Nephron progenitor cell (in vitro differentiated cells): ENCODE results near the gene ADGRG4.

Source experiments
- DNase-seq: peaks from one replicate; pipeline ENCODE4 v3.0.0; 2021
- H3K27ac Mint-ChIP-seq: 2 replicates; pipeline ENCODE4 v1.8.0; 2021; ENCODE audit warnings: mild to moderate bottlenecking, moderate library complexity, mixed read lengths
- H3K27me3 Mint-ChIP-seq: 2 replicates; pipeline ENCODE4 v1.8.0; 2021; ENCODE audit warnings: mild to moderate bottlenecking, low read depth, mixed read lengths; ENCODE audit not compliant: poor library complexity
- H3K36me3 Mint-ChIP-seq: 2 replicates; pipeline ENCODE4 v1.8.0; 2021; ENCODE audit warnings: low read depth, mixed read lengths
- H3K4me1 Mint-ChIP-seq: 2 replicates; pipeline ENCODE4 v1.8.0; 2021; ENCODE audit warnings: mixed read lengths
- H3K4me3 Mint-ChIP-seq: 2 replicates; pipeline ENCODE4 v1.8.0; 2021; ENCODE audit warnings: mild to moderate bottlenecking, moderate library complexity, mixed read lengths
- H3K9me3 Mint-ChIP-seq: 2 replicates; pipeline ENCODE4 v1.8.0; 2021; ENCODE audit warnings: mild to moderate bottlenecking, moderate library complexity, mixed read lengths
- TF ChIP-seq, protein P1 (sequence below): fragments of 200-600 bp; sonication (generic); IDR thresholded peaks from 2 replicates; pipeline ENCODE4 v1.5.0; 2021; ENCODE audit warnings: antibody characterized with exemption

The ADGRG4 gene

DNA sequence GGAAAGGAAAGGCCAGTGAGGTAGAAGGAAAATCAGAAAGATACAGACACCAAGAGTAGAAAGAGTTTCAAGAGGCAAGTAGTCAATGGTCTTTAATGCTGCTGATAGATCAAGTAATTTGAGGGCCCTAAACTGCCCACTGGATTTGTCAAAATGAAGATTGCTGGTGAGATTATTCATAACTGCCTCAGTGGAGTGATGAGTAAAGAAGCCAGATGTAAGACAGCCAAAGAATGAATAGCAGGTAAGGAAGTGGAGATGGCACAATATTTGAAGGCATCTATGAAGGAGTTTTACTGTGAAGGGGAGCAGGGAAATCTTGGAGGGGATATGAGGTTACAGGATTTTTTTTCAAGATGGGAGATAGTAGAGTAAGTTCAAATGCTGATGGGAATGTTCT is 147.2 kb downstream of the ADGRG4 start:
- Mint-ChIP-seq H3K27me3 (no peaks in the 10 kb centered on the region), H3K9me3 (no peaks in the 10 kb centered on the region), H3K4me1 (no peaks in the 10 kb centered on the region), H3K27ac (no peak overlapping the region), H3K36me3 (no peaks in the 10 kb centered on the region), H3K4me3 (no peak overlapping the region)
- TF ChIP-seq, protein P1, sequence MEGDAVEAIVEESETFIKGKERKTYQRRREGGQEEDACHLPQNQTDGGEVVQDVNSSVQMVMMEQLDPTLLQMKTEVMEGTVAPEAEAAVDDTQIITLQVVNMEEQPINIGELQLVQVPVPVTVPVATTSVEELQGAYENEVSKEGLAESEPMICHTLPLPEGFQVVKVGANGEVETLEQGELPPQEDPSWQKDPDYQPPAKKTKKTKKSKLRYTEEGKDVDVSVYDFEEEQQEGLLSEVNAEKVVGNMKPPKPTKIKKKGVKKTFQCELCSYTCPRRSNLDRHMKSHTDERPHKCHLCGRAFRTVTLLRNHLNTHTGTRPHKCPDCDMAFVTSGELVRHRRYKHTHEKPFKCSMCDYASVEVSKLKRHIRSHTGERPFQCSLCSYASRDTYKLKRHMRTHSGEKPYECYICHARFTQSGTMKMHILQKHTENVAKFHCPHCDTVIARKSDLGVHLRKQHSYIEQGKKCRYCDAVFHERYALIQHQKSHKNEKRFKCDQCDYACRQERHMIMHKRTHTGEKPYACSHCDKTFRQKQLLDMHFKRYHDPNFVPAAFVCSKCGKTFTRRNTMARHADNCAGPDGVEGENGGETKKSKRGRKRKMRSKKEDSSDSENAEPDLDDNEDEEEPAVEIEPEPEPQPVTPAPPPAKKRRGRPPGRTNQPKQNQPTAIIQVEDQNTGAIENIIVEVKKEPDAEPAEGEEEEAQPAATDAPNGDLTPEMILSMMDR = no peak
- no peak for DNase-seq

- Mint-ChIP-seq H3K4me3 (no peak overlapping the region), H3K4me1 (no peaks in the 10 kb centered on the region), H3K36me3 (no peaks in the 10 kb centered on the region), H3K9me3 (no peaks in the 10 kb centered on the region), H3K27me3 (no peaks in the 10 kb centered on the region), H3K27ac (no peak overlapping the region)
- TF ChIP-seq, protein P1 = no peak
- no peak for DNase-seq
Observed at GRCh38 chrX:136450050-136450830, 149.5 kb downstream of the ADGRG4 start.

DNA sequence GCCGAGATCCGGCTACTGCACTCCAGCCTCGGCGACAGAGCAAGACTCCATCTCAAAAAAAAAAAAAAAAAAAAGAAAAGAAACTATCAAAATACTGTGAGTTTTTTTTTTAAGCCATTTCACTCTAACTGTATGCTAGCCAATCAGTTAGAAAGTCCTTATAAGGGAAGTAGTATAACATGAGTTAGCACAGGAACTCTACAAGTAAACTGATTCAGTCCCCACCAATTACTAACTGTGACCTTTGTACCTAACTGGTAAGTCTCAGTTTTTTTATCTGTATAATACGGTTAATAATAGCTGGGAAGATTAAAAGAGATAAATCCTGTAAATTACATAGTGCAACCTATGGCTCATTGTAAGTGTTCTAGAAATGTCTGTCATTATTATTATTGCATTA is 151.9 kb downstream of the ADGRG4 start:
- Mint-ChIP-seq H3K4me3 (no peak overlapping the region), H3K27me3 (no peaks in the 10 kb centered on the region), H3K9me3 (no peaks in the 10 kb centered on the region), H3K36me3 (no peaks in the 10 kb centered on the region), H3K4me1 (no peaks in the 10 kb centered on the region), H3K27ac (no peak overlapping the region)
- TF ChIP-seq, protein P1 = no peak
- DNase-seq = no peak

GRCh38 chrX:136453114-136453513 is 152.4 kb downstream of the ADGRG4 start:
- TF ChIP-seq, protein P1 = no peak
- H3K9me3 Mint-ChIP-seq = no peaks in the 10 kb centered on the region
- H3K27ac Mint-ChIP-seq = no peak overlapping the region
- no peaks in the 10 kb centered on the region for H3K36me3 Mint-ChIP-seq
- H3K4me3 Mint-ChIP-seq = no peak overlapping the region
- no peaks in the 10 kb centered on the region for H3K4me1 Mint-ChIP-seq
- no peak for DNase-seq
- H3K27me3 Mint-ChIP-seq = no peaks in the 10 kb centered on the region

GRCh38 chrX:136453771-136454170 is 153.0 kb downstream of the ADGRG4 start:
- Mint-ChIP-seq H3K27ac (no peak overlapping the region), H3K4me3 (no peak overlapping the region), H3K9me3 (no peaks in the 10 kb centered on the region), H3K27me3 (no peaks in the 10 kb centered on the region), H3K36me3 (no peaks in the 10 kb centered on the region), H3K4me1 (no peaks in the 10 kb centered on the region)
- DNase-seq = no peak
- TF ChIP-seq, protein P1 = no peak

DNA sequence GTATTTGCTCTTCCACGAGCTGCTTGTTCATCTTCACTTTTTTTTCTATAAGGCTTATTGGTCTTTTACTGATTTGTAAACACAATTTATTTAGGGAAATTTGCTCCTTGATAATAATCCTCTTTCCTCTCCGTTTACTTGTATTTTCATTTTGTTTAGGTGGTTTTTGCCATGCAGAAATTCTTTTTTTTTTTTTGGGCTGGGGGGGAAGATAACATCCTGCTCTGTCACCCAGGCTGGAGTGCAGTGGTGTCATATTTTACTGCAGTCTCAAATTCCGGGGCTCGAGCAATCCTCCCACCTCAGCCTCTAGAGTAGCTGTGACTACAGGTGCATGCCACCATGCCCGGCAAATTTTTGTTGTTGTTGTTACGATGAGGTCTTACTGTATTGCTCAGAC is 155.4 kb downstream of the ADGRG4 start:
- no peaks in the 10 kb centered on the region for H3K36me3 Mint-ChIP-seq
- H3K4me3 Mint-ChIP-seq = no peak overlapping the region
- DNase-seq = no peak
- no peaks in the 10 kb centered on the region for H3K4me1 Mint-ChIP-seq
- H3K27me3 Mint-ChIP-seq = no peaks in the 10 kb centered on the region
- TF ChIP-seq, protein P1 = no peak
- no peaks in the 10 kb centered on the region for H3K9me3 Mint-ChIP-seq
- no peak overlapping the region for H3K27ac Mint-ChIP-seq
